Measurements from ENCODE around the gene DMAC1. TPM values are rescaled to one million over a fixed set of nuclear protein-coding genes. Genes with fewer than 3 reads are reported as not detected.

DMAC1 gene
- total RNA-seq, 1 experiment from 2014 or later = 67.3 TPM

GRCh38 chr9:7785813-7786212 is 13.8 kb downstream of the DMAC1 start:
- H3K4me3 ChIP-seq (ENCODE audit: low read depth, low read length) = no peak overlapping the region
- H3K9me3 ChIP-seq = no peaks in the 10 kb centered on the region
- H3K36me3 ChIP-seq (ENCODE audit: control insufficient read depth, insufficient read depth, low read length) = no peaks in the 10 kb centered on the region
- DNase-seq = no peak
- Mint-ChIP-seq H3K27me3 (ENCODE audit: insufficient read depth, unreplicated experiment) (no peaks in the 10 kb centered on the region), H3K27ac (ENCODE audit: unreplicated experiment) (no peak overlapping the region), H3K9me3 (ENCODE audit: unreplicated experiment) (no peaks in the 10 kb centered on the region), H3K36me3 (ENCODE audit: insufficient read depth, unreplicated experiment) (no peaks in the 10 kb centered on the region), H3K4me3 (ENCODE audit: unreplicated experiment) (no peak overlapping the region), H3K4me1 (ENCODE audit: low read depth, unreplicated experiment) (no peaks in the 10 kb centered on the region)
- TF ChIP-seq CTCF (IDR thresholded peaks at IDR 0.05; ENCODE audit: insufficient read depth in 1 of 2, low read depth in 1 of 2, low read length in 1 of 2, severe bottlenecking in 1 of 2, unreplicated experiment in 1 of 2) = no peak
- POLR2A ChIA-PET = no interaction called here
- no peaks in the 10 kb centered on the region for H3K27me3 ChIP-seq (replicated peaks; ENCODE audit: control insufficient read depth, insufficient read depth, low read length)
- BruUV-seq (replicated peaks) = no TSS peak
- intact Hi-C loops (cut with micrococcal nuclease; ENCODE audit: unreplicated experiment) = no loop called here
- H3K4me1 ChIP-seq = no peaks in the 10 kb centered on the region
- CTCF ChIA-PET = no interaction called here

GRCh38 chr9:7784472-7784871 is 15.1 kb downstream of the DMAC1 start:
- peaks cover 9% of the 10 kb centered on the region for H3K9me3 Mint-ChIP-seq (ENCODE audit: unreplicated experiment)
- Histone ChIP-seq H3K27me3 (replicated peaks; ENCODE audit: control insufficient read depth, insufficient read depth, low read length) (no peaks in the 10 kb centered on the region), H3K9me3 (no peaks in the 10 kb centered on the region), H3K4me1 (no peaks in the 10 kb centered on the region), H3K4me3 (ENCODE audit: low read depth, low read length) (no peak overlapping the region), H3K36me3 (ENCODE audit: control insufficient read depth, insufficient read depth, low read length) (no peaks in the 10 kb centered on the region)
- POLR2A ChIA-PET = no interaction called here
- H3K27ac Mint-ChIP-seq (ENCODE audit: unreplicated experiment) = no peak overlapping the region
- H3K27me3 Mint-ChIP-seq (ENCODE audit: insufficient read depth, unreplicated experiment) = no peaks in the 10 kb centered on the region
- H3K4me3 Mint-ChIP-seq (ENCODE audit: unreplicated experiment) = no peak overlapping the region
- BruUV-seq (replicated peaks) = no TSS peak
- CTCF ChIA-PET = no interaction called here
- intact Hi-C loops (cut with micrococcal nuclease; ENCODE audit: unreplicated experiment) = no loop called here
- TF ChIP-seq CTCF (IDR thresholded peaks at IDR 0.05; ENCODE audit: insufficient read depth in 1 of 2, low read depth in 1 of 2, low read length in 1 of 2, severe bottlenecking in 1 of 2, unreplicated experiment in 1 of 2) = no peak
- no peaks in the 10 kb centered on the region for H3K36me3 Mint-ChIP-seq (ENCODE audit: insufficient read depth, unreplicated experiment)
- peaks cover 5% of the 10 kb centered on the region for H3K4me1 Mint-ChIP-seq (ENCODE audit: low read depth, unreplicated experiment)
- DNase-seq = no peak

- H3K4me3 Mint-ChIP-seq (ENCODE audit: unreplicated experiment) = no peak overlapping the region
- intact Hi-C loops (cut with micrococcal nuclease; ENCODE audit: unreplicated experiment) = no loop called here
- H3K4me1 Mint-ChIP-seq (ENCODE audit: low read depth, unreplicated experiment) = peaks cover 5% of the 10 kb centered on the region
- CTCF ChIA-PET = no interaction called here
- H3K27me3 Mint-ChIP-seq (ENCODE audit: insufficient read depth, unreplicated experiment) = no peaks in the 10 kb centered on the region
- no peak overlapping the region for H3K4me3 ChIP-seq (ENCODE audit: low read depth, low read length)
- H3K27ac Mint-ChIP-seq (ENCODE audit: unreplicated experiment) = no peak overlapping the region
- H3K9me3 Mint-ChIP-seq (ENCODE audit: unreplicated experiment) = peaks cover 9% of the 10 kb centered on the region
- no peak for DNase-seq
- no TSS peak for BruUV-seq (replicated peaks)
- H3K9me3 ChIP-seq = no peaks in the 10 kb centered on the region
- no peaks in the 10 kb centered on the region for H3K36me3 ChIP-seq (ENCODE audit: control insufficient read depth, insufficient read depth, low read length)
- POLR2A ChIA-PET = no interaction called here
- H3K4me1 ChIP-seq = no peaks in the 10 kb centered on the region
- TF ChIP-seq CTCF (IDR thresholded peaks at IDR 0.05; ENCODE audit: insufficient read depth in 1 of 2, low read depth in 1 of 2, low read length in 1 of 2, severe bottlenecking in 1 of 2, unreplicated experiment in 1 of 2) = no peak
- no peaks in the 10 kb centered on the region for H3K27me3 ChIP-seq (replicated peaks; ENCODE audit: control insufficient read depth, insufficient read depth, low read length)
- no peaks in the 10 kb centered on the region for H3K36me3 Mint-ChIP-seq (ENCODE audit: insufficient read depth, unreplicated experiment)
Measured at GRCh38 chr9:7783635-7784063, 15.9 kb downstream of the DMAC1 start.

Data from Caco-2 (cell line).